ENCODE results near the gene PARP4. TPM values are rescaled to one million over a fixed set of nuclear protein-coding genes. Genes with fewer than 3 reads are reported as not detected.
"Not testable (repeated sequence)": the region's sequence is repeated elsewhere in the genome, so short reads cannot be mapped to it uniquely, and the experiment has no call there.

PARP4 gene
- total RNA-seq, 1 experiment from 2014 or later, result 21.4 TPM

DNA sequence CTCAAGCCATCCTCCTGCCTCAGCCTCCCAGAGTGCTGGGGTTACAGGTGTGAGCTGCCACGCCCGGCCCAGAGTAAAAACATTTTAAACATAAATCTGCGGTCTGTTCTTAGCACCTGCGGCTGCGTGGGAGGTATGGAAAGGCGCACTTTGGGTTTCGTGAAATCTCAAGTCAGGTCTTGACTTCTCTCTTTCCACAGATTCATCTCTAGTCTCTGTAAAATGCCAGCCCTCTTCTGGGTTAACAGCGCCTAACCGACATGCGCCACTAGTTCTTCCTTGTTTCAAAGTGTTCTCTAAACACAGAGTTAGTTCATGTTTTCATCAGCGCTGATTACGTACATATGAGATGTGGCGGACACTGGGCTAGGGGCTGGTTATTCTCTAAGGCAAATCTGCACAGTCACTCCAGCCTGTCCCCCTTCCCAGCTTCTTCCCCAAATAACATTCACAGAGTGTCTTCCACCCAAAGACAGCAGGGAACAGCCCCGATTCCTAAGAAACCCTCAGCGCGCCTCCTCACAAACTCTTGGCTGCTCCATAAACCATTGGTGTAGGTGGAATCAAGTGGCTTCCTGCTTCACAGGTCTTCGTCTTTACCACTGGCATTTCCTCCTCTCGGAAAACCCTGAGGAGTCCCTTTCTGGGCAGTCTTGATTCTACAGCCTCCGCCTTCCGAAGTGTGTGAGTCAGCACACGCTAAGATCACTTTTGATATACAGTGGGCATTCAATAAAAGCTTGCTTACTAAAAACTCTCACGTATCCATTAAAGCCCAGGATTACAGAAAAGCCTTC lies 1.4 kb downstream of the PARP4 start:
- in situ Hi-C loops (cut with HindIII; ENCODE audit: low pct_unique_long_range_greater_than_20kb, low sequenced_read_pairs), result no loop called here
- peak; percentile 77 for DNase-seq (ENCODE audit: low read depth)

DNA sequence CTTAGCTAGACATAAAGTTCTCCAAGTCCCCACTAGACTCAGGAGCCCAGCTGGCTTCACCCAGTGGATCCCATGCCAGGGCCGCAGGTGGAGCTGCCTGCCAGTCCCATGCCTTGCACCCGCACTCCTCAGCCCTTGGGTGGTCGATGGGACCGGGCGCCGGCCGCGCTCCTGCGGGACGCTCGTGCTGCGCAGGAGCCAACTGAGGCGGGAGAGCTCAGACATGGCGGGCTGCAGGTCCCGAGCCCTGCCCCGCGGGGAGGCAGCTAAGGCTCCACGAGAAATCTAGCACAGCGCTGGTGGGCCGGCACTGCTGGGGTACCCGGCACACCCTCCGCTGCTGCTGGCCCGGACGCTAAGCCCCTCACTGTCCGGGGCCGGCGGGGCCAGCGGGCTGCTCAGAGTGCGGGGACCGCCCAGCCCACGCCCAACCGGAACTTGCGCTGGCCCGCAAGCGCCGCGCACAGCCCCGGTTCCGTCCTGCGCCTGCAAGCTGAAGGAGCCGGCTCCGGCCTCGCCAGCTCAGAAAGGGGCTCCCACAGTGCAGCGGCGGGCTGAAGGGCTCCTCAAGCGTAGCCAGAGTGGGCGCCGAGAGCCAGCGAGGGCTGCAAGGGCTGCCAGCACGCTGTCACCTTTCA lies 5.8 kb downstream of the PARP4 start:
- no peak for DNase-seq (ENCODE audit: low read depth)
- in situ Hi-C loops (cut with HindIII; ENCODE audit: low pct_unique_long_range_greater_than_20kb, low sequenced_read_pairs), result no loop called here

DNA sequence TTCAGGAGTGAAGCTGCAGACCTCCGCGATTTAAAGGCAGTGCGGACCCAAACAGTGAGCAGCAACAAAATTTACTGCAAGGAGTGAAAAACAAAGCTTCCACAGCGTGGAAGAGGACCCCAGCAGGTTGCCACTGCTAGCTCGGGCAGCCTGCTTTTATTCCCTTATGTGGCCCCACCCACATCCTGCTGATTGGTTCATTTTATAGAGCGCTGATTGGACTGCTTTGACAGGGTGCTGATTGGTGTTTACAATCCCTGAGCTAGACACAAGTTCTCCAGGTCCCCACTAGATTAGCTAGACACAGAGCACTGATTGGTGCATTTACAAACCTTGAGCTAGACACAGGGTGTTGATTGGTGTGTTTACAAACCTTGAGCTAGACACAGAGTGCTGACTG lies 6.3 kb downstream of the PARP4 start:
- DNase-seq (ENCODE audit: low read depth); in situ Hi-C loops (cut with HindIII; ENCODE audit: low pct_unique_long_range_greater_than_20kb, low sequenced_read_pairs): not testable (repeated sequence)

DNA sequence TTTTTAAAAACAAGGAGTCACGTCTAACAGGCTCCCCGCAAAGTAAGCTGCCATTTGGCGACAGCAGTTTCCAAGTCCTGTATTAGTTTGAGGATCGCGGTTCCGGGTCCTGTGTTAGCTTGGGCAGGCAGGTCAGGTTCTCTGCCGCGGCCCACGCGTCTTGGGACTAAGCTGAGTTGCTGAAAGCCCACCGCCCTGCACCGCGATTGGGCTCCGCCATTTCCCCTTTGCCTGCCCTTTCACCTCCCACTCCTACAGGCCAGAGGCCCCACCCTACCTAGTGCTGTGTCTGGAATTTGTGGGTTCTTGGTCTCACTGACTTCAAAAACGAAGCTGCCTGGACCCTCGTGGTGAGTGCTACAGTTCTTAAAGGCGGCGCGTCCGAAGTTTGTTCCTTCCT lies 6.8 kb downstream of the PARP4 start:
- DNase-seq (ENCODE audit: low read depth), result no peak
- in situ Hi-C loops (cut with HindIII; ENCODE audit: low pct_unique_long_range_greater_than_20kb, low sequenced_read_pairs), result no loop called here

DNA sequence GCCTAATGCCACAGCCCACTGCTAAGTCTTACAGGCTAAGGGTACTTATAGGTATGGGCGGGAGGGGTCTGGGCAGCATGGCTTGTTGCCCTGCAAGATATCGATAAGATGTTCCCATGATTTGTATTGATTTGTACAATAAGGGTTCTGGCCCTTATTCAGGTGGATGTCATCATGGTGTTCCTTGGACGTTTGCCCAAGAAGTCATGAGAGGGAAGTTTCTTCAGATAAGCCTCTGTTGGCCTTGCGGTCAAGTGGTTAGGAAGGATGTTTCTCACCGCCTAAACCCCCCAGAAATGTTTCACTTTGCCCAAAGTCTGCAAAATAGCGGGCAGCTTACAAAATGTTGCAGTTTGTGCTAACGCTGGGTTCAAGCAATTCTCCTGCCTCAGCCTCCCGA lies 7.3 kb downstream of the PARP4 start:
- in situ Hi-C loops (cut with HindIII; ENCODE audit: low pct_unique_long_range_greater_than_20kb, low sequenced_read_pairs), result no loop called here
- no peak for DNase-seq (ENCODE audit: low read depth)

DNA sequence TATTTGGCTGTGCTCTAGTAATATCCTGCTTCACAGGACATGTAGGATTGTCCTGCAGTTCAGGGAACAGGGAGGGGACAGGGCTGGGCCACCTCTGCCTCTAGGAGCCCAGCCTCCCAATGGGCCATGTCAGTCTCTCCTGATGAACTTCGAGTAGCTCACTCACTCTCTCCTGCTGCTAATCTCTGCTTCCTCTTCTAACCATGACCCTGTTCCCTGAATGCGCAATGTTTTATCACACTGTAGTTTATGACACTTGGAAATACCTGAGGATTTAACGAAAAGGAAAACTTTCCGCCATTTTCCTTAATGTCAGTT lies 9.2 kb downstream of the PARP4 start:
- DNase-seq (ENCODE audit: low read depth), result no peak

DNA sequence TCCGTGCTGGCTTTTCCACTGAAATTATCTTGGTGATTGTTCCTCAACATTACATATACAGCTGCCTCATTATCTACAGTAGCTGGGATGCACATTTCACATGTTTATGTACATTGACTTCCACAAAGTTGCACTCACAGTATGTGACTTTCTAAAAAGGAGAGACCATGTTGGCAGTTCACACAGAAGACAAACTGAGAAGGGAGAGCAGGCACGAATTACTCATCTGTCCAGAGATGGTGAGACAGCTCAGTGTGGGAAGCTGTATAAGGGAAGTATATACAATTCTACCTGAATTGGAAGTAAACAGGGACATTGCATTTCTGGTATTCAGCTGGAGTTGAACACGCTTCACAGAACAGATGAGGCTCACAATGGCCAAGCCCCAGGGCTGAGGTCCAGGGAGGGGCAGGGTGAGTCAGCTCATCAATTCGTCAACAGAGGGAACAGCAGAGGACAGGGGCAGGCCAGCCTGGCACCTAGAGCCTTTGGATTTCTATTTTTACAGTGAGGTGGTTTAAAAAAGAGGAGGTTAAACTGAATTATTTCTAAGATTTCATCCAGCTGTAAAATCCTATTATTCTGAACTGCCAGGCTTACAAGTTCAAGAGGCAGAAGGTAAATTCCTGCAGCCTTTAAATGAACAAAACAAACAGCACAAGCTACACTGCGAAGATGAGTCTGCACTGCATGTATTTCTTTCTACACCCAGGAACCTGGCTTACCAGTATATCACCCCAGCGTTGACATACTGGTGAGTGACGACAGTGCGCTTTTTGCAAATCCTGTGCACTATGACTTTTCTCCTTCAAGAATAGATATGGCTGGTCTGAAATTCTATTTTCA lies 9.8 kb downstream of the PARP4 start:
- peak; percentile 77 for DNase-seq (ENCODE audit: low read depth)
- in situ Hi-C loops (cut with HindIII; ENCODE audit: low pct_unique_long_range_greater_than_20kb, low sequenced_read_pairs), result no loop called here

More for the DNA sequence above, 9.2 kb downstream of the PARP4 start:
- in situ Hi-C loops (cut with HindIII; ENCODE audit: low pct_unique_long_range_greater_than_20kb, low sequenced_read_pairs), result no loop called here

DNA sequence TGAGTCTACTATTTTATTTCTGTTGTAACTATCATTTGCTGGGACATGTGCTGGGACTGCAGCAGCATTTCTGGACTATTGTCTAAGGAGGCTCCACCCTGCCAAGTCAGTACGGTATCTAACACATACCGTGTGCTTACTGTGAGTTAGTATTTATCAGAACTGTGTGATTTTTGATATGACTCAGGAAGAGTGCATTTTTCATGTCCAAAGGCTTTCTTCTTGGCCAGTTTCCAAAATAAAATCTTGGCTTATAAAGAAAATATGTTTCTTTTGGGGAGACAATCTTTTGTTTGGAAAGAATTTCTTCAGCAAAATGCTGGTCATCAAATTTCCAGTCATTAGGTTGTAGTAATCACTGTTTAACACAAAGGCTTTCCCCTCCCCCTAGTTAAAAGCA lies 11.6 kb downstream of the PARP4 start:
- DNase-seq (ENCODE audit: low read depth), result no peak
- in situ Hi-C loops (cut with HindIII; ENCODE audit: low pct_unique_long_range_greater_than_20kb, low sequenced_read_pairs), result no loop called here

DNA sequence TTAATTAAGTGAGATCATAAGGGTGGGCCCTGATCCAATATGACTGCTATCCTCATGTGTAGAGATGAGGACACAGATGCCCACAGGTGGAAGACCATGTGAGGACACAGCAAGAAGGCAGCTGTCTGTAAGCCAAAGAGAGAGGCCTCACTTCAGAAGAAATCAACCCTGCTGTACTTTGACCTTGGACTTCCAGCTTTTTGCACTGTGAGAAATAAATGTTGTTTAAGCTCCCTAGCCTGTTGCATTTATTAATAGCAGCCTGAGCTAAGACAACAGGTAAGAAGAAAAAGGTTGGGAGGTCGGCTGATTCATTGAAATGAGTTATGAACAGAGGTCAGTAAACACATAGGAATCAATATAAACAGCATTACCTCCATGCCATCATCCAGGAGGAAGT lies 14.8 kb downstream of the PARP4 start:
- in situ Hi-C loops (cut with HindIII; ENCODE audit: low pct_unique_long_range_greater_than_20kb, low sequenced_read_pairs), result no loop called here
- no peak for DNase-seq (ENCODE audit: low read depth)

DNA sequence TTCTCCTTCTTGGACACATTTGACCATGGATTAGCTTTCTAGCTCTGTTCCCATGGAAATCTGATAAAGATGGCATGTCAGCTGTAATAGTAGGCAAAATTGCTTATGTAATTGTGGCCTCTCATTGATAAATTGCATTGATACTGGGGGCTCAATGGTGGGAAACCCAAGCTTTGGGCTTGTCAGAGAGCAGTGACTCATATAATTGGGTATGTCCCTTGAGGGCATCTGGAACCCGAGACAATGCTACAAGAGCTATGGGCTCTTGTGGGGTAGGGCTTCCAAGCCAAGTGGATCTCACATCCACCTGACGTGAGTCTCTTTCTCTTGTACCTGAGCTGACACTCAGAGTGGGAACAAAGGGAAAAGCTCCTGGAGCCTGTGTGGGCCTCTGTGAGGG lies 16.3 kb downstream of the PARP4 start:
- DNase-seq (ENCODE audit: low read depth); in situ Hi-C loops (cut with HindIII; ENCODE audit: low pct_unique_long_range_greater_than_20kb, low sequenced_read_pairs): not testable (repeated sequence)

DNA sequence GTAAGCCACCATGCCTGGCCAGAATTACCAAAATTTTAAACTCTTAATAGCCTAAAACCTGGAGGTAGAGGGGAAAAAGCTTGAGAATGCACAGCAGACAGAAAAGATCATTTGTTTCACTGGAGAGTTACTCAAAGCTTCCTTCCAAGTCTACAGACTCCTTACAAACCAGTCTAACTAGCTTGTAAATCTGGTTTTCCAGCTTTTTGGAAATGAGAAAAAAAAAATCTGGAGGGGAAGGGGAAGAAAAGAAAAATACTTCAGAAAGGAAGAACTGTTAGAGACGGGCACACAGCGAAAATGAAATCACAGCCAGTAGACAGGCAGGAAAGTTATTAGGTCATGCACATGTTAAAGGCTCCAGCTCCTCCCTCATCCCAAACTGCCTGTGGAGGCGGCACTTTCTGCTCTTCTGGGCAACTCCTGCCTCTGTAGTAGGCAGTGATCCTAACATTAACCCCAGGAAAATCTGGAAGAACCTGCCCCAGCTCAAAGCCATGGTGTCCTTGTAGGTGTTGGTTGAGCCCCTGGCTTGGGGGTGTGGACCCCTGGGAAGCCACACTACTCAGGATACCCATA lies 17.3 kb downstream of the PARP4 start:
- in situ Hi-C loops (cut with HindIII; ENCODE audit: low pct_unique_long_range_greater_than_20kb, low sequenced_read_pairs), result no loop called here
- no peak for DNase-seq (ENCODE audit: low read depth)

DNA sequence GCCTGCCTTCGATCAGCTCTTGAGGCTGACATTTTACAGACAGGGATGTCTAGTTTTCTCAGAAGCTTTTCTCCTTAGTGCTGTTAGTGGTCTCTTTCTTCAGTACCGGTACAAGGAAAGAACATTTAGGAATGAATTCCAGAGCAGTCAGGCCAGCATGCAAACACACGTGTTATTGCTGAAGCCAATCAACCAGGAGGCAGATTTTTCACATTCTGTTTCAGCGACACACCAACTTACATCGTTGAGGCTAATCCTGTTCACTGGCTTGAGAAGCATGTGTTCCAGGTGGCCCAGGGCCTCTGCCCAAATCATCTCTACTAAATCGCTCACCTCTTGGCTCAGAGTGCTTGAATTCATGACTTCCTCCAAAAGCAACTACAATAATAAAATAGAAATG lies 19.2 kb downstream of the PARP4 start:
- in situ Hi-C loops (cut with HindIII; ENCODE audit: low pct_unique_long_range_greater_than_20kb, low sequenced_read_pairs), result no loop called here
- DNase-seq (ENCODE audit: low read depth), result no peak

DNA sequence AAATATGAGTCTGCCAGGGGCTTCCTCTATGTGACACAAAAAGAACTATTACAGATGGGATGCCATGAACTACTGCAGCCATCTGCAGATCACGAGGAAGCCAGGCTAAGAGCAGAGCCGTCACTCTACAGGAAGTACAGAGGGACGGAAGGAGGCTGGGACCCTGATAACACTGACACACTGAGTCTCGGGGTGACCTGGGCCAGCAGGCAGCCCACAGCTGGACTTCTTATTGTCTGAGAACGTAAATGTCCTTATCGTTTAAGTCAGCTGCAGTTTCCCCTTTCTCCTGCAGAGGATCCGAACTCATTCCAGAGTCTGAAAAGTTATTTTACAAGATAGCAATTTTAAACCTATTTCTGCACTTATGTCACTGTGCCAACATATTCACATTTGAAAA lies 20.7 kb downstream of the PARP4 start:
- DNase-seq (ENCODE audit: low read depth), result no peak
- in situ Hi-C loops (cut with HindIII; ENCODE audit: low pct_unique_long_range_greater_than_20kb, low sequenced_read_pairs), result no loop called here

DNA sequence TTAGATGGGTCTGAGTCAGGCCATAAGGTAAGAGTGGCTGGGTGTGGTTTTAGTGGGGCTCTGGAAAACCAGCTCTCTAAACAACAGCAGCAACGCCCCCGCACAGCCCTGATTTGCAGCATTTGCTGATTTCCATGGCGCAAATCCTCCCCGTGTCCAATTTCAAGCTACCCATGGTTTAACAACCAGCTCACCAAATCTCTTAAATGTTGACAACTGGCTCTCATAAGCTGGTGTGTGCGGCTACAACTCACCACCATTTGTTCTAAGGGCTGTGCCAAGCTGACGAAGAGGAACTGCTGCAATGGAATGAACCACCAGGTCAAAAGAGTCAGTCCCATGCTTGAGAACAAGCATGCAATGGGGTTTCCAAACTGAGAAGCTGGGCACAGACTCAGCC lies 22.9 kb downstream of the PARP4 start:
- DNase-seq (ENCODE audit: low read depth), result no peak
- in situ Hi-C loops (cut with HindIII; ENCODE audit: low pct_unique_long_range_greater_than_20kb, low sequenced_read_pairs), result no loop called here

DNA sequence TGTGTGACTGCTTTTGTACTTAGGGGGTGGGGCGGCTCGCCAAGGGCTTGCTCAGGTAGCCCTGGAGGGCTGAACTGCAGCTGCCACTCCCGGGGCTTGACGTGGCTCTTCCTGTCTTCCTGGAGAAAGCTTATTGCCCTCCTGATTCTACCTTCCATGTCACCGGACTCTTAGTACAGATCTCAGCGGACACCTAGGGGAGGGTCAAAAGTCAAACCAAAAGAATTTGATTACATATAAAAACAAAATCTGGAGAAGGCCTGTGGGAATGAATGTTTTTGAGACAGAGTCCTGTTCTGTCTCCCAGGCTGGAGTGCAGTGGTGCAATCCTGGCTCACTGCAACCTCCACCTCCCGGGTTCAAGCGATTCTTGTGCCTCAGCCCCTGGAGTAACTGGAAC lies 24.5 kb downstream of the PARP4 start:
- in situ Hi-C loops (cut with HindIII; ENCODE audit: low pct_unique_long_range_greater_than_20kb, low sequenced_read_pairs); DNase-seq (ENCODE audit: low read depth): not testable (repeated sequence)

DNA sequence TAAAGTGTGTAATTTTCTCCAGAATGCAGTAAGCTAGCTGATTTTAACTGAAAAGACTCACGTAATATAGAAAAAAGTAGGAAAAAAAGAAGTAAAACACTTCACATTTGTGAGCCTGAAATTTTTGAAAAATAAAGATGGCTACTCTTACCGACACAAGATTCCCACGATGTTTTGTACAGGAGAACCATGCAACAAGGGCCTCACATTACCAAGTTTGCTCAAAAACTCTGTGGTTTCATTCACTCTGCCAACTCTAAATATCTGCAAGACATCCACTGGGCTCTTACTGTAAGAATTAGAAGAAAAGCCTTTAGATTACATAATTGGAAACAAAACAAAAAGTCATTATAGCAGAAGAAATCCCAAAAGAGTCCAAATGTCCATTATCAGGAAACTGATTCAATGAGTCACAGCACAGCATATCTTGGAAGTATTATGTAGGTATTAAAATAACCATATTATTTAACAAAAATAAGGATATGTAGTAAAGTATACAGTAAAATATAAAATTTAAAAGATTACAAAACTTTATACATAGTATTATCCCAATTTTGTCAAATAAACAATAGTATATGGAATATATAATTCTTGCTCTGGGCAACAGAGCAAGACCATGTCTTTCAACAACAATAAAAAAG lies 26.4 kb downstream of the PARP4 start:
- in situ Hi-C loops (cut with HindIII; ENCODE audit: low pct_unique_long_range_greater_than_20kb, low sequenced_read_pairs); DNase-seq (ENCODE audit: low read depth): not testable (repeated sequence)

DNA sequence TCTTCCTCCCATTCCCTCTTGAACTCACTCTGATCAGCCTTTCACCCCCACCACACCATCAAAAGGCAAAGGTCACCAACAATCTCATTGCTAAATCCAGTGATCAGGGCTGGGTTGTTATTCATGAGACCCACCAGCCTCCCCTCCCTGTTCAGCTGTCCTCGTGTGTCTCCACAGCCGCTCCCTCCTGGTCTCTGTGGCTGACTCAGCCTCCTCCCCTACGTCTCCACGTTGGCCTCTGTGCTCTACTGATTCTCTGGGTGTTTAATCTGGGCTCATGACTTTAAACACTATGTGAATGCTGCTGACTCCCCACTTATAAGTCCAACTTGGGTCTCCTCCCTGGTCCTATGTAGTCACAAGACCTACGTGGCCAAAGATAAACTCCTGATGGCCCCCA lies 38.9 kb downstream of the PARP4 start:
- no peak for DNase-seq (ENCODE audit: low read depth)
- in situ Hi-C loops (cut with HindIII; ENCODE audit: low pct_unique_long_range_greater_than_20kb, low sequenced_read_pairs), result no loop called here

DNA sequence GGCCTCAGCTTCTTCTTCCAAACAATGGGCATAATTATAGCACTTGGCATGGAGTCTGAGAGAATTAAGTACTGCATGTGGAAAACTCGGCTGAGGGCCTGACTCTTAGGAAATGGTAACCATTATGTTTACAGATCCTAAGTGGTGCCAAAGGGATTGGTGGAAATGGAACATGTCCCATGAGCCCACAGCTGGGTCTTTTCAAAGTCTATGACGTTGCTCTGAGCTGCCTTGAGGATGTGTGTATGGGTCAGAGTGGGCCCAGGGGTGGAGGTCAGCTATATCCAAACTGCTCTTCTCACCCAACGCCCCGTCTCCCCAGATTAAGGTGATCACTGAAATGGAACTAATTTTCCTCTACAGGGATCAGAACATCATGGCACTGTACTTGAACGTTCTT lies 40.4 kb downstream of the PARP4 start:
- in situ Hi-C loops (cut with HindIII; ENCODE audit: low pct_unique_long_range_greater_than_20kb, low sequenced_read_pairs); DNase-seq (ENCODE audit: low read depth): not testable (repeated sequence)

Measured in Caki2 (cell line).